Caco-2 (cell line): ENCODE data around the gene CTNNAL1. TPM values are rescaled to one million over a fixed set of nuclear protein-coding genes. Genes with fewer than 3 reads are reported as not detected.
A peak's percentile ranks its signal among the peaks of the same experiment; 100 is the strongest.

Experiments
- BruUV-seq: library from RNA; stranded (reverse); fragments of 400-500 nt; replicated peaks from 2 replicates; lab custom pipeline; 2021; lab: Mats Ljungman, UMichigan
- CTCF ChIA-PET: fragments of 300-600 bp; sonication (Branson Sonifier 250); formaldehyde crosslinking; loops from one replicate; lab custom pipeline; 2022; ENCODE audit warnings: antibody characterized with exemption; lab: Charles Lee
- POLR2A ChIA-PET: fragments of 300-600 bp; sonication (Branson Sonifier 250); formaldehyde crosslinking; loops from one replicate; lab custom pipeline; 2022; ENCODE audit warnings: antibody characterized with exemption; lab: Charles Lee
- DNase-seq, 2 experiments: peaks; one replicate each; pipeline versions ENCODE4 v3.0.0 to v3.0.0-alpha.2; 2020 to 2022
- H3K27me3 ChIP-seq: replicated peaks from 2 replicates; pipeline ENCODE4 v1.6.0; 2011; ENCODE audit warnings: low read length; ENCODE audit not compliant: control insufficient read depth, insufficient read depth
- H3K36me3 ChIP-seq: 2 replicates; pipeline ENCODE4 v1.5.1; 2011; ENCODE audit warnings: low read length; ENCODE audit not compliant: control insufficient read depth, insufficient read depth
- H3K4me1 ChIP-seq: fragments of 250-450 bp; sonication (Bioruptor Pico); 2 replicates; pipeline ENCODE4 v1.5.1; 2020; ENCODE audit warnings: mild to moderate bottlenecking
- H3K4me3 ChIP-seq: 2 replicates; pipeline ENCODE4 v1.5.1; 2011; ENCODE audit warnings: low read depth, mild to moderate bottlenecking, control low read depth, low read length
- H3K9me3 ChIP-seq: fragments of 250-450 bp; sonication (Bioruptor Pico); 2 replicates; pipeline ENCODE4 v1.5.1; 2020; ENCODE audit warnings: mild to moderate bottlenecking, moderate library complexity
- H3K27ac Mint-ChIP-seq: one replicate; pipeline ENCODE4 v1.8.0; 2022; ENCODE audit warnings: mixed read lengths; ENCODE audit not compliant: unreplicated experiment
- H3K27me3 Mint-ChIP-seq: one replicate; pipeline ENCODE4 v1.8.0; 2022; ENCODE audit warnings: mixed read lengths; ENCODE audit not compliant: insufficient read depth, unreplicated experiment
- H3K36me3 Mint-ChIP-seq: one replicate; pipeline ENCODE4 v1.8.0; 2022; ENCODE audit warnings: mild to moderate bottlenecking, mixed read lengths; ENCODE audit not compliant: insufficient read depth, unreplicated experiment
- H3K4me1 Mint-ChIP-seq: one replicate; pipeline ENCODE4 v1.8.0; 2022; ENCODE audit warnings: low read depth, mixed read lengths; ENCODE audit not compliant: unreplicated experiment
- H3K4me3 Mint-ChIP-seq: one replicate; pipeline ENCODE4 v1.8.0; 2022; ENCODE audit warnings: mild to moderate bottlenecking, moderate library complexity, mixed read lengths; ENCODE audit not compliant: unreplicated experiment
- H3K9me3 Mint-ChIP-seq: one replicate; pipeline ENCODE4 v1.8.0; 2022; ENCODE audit warnings: mixed read lengths; ENCODE audit not compliant: unreplicated experiment
- CTCF ChIP-seq, 2 experiments: fragments of 200-600 bp in 1 of 2; IDR thresholded peaks; 1 replicate in 1 of 2; 2 replicates in 1 of 2; pipeline versions ENCODE4 v1.5.1 to v1.8.0; 2011 to 2022; ENCODE audit warnings: antibody characterized with exemption in 1 of 2, control low read depth in 1 of 2, inconsistent platforms in 1 of 2, low read depth in 1 of 2, low read length in 1 of 2, mild to moderate bottlenecking in 1 of 2, moderate library complexity in 1 of 2; ENCODE audit not compliant: insufficient read depth in 1 of 2, severe bottlenecking in 1 of 2, unreplicated experiment in 1 of 2
- intact Hi-C: fragments of 100-400 bp; cut with micrococcal nuclease; formaldehyde crosslinking; loops from one replicate; pipeline ENCODE4 v1.10.0; 2022; ENCODE audit not compliant: unreplicated experiment
- total RNA-seq: library from RNA; stranded (reverse); gene quantifications from 2 replicates; pipeline ENCODE4 v1.2.3, GENCODE V29; 2022

Gene CTNNAL1
- total RNA-seq, 1 experiment from 2014 or later, result 107 TPM

GRCh38 chr9:109019420-109019819 lies 6.1 kb upstream of the CTNNAL1 start:
- H3K27ac Mint-ChIP-seq, result no peak overlapping the region
- DNase-seq, result no peak
- H3K4me1 ChIP-seq, result peaks cover 22% of the 10 kb centered on the region
- TF ChIP-seq CTCF (IDR thresholded peaks at IDR 0.05; ENCODE audit: insufficient read depth in 1 of 2, low read depth in 1 of 2, low read length in 1 of 2, severe bottlenecking in 1 of 2, unreplicated experiment in 1 of 2), result no peak
- H3K27me3 ChIP-seq, result no peaks in the 10 kb centered on the region
- CTCF ChIA-PET, result no interaction called here
- H3K4me3 ChIP-seq, result no peak overlapping the region
- H3K9me3 ChIP-seq, result no peaks in the 10 kb centered on the region
- no peaks in the 10 kb centered on the region for H3K9me3 Mint-ChIP-seq
- peaks cover 15% of the 10 kb centered on the region for H3K4me1 Mint-ChIP-seq
- intact Hi-C loops, result no loop called here
- peaks cover 60% of the 10 kb centered on the region for H3K36me3 Mint-ChIP-seq
- BruUV-seq, result TSS peak; percentile 9
- POLR2A ChIA-PET, result no interaction called here
- no peak overlapping the region for H3K4me3 Mint-ChIP-seq
- H3K36me3 ChIP-seq, result no peaks in the 10 kb centered on the region; the same call in 1 of the 2 replicates
- H3K27me3 Mint-ChIP-seq, result no peaks in the 10 kb centered on the region

GRCh38 chr9:109017493-109017892 lies 4.2 kb upstream of the CTNNAL1 start:
- no peak overlapping the region for H3K27ac Mint-ChIP-seq
- H3K36me3 ChIP-seq, result no peaks in the 10 kb centered on the region; the same call in 1 of the 2 replicates
- no peaks in the 10 kb centered on the region for H3K27me3 ChIP-seq
- no TSS peak for BruUV-seq
- H3K36me3 Mint-ChIP-seq, result peaks cover 65% of the 10 kb centered on the region
- no peak overlapping the region for H3K4me3 ChIP-seq
- H3K4me1 Mint-ChIP-seq, result peaks cover 9% of the 10 kb centered on the region
- ChIA-PET POLR2A (no interaction called here), CTCF (no interaction called here)
- H3K9me3 ChIP-seq, result no peaks in the 10 kb centered on the region
- intact Hi-C loops, result no loop called here
- TF ChIP-seq CTCF (IDR thresholded peaks at IDR 0.05; ENCODE audit: insufficient read depth in 1 of 2, low read depth in 1 of 2, low read length in 1 of 2, severe bottlenecking in 1 of 2, unreplicated experiment in 1 of 2), result no peak
- no peaks in the 10 kb centered on the region for H3K27me3 Mint-ChIP-seq
- no peaks in the 10 kb centered on the region for H3K9me3 Mint-ChIP-seq
- H3K4me3 Mint-ChIP-seq, result no peak overlapping the region
- H3K4me1 ChIP-seq, result peaks cover 29% of the 10 kb centered on the region
- no peak for DNase-seq

- Mint-ChIP-seq H3K4me1 (peaks cover 8% of the 10 kb centered on the region), H3K4me3 (no peak overlapping the region), H3K9me3 (no peaks in the 10 kb centered on the region), H3K36me3 (peaks cover 65% of the 10 kb centered on the region), H3K27me3 (no peaks in the 10 kb centered on the region), H3K27ac (no peak overlapping the region)
- TF ChIP-seq CTCF (IDR thresholded peaks at IDR 0.05; ENCODE audit: insufficient read depth in 1 of 2, low read depth in 1 of 2, low read length in 1 of 2, severe bottlenecking in 1 of 2, unreplicated experiment in 1 of 2), result no peak
- Histone ChIP-seq H3K4me1 (peaks cover 29% of the 10 kb centered on the region), H3K36me3 (no peaks in the 10 kb centered on the region; the same call in 1 of the 2 replicates), H3K27me3 (no peaks in the 10 kb centered on the region), H3K9me3 (no peaks in the 10 kb centered on the region), H3K4me3 (no peak overlapping the region)
- no peak for DNase-seq
- POLR2A ChIA-PET, result no interaction called here
- CTCF ChIA-PET, result no interaction called here
- no TSS peak for BruUV-seq
- intact Hi-C loops, result no loop called here
Observed at GRCh38 chr9:109017061-109017460, 3.8 kb upstream of the CTNNAL1 start.
